SW480 (cell line): ENCODE data around the gene GALNTL6.

Experiments
- DNase-seq: peaks from one replicate; pipeline ENCODE4 v3.0.0-alpha.2; 2016; ENCODE audit warnings: low spot score

Gene GALNTL6

DNA sequence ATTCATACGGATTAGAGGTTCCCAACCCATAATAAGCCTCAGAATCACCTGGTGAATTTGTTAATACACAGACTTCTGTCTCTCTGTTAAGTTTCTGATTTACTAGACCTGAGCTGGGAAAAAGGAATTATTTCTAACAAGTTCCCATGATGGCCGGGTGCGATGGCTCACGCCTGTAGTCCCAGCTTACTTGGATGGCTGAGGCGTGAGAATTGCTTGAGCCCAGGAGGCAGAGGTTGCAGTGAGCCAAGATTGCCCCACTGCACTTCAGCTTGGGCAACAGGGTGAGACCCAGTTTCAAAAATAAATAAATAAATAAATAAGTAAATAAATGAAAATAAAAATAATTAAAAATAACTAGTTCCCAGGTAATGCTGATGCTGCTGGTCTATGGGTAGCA, 412.3 kb downstream of the GALNTL6 start:
- DNase-seq: no peak

DNA sequence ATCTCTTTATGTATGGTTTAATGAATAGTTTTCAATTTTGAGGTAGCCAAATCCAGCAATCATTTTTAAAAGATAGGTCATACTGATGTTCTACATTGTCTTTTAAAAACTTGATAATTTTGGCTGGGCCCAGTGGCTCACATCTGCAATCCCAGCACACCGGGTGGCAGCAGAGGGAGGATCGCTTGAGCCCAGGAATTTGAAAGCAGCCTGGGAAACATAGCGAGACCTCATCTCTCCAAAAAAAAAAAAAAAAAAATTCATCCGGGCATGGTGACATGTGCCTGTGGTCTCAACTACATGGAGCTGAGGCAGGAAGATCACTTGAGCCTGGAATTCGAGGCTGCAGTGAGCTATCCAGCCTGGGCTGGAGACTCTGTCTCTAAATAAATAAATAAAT, 419.8 kb downstream of the GALNTL6 start:
- DNase-seq: no peak

DNA sequence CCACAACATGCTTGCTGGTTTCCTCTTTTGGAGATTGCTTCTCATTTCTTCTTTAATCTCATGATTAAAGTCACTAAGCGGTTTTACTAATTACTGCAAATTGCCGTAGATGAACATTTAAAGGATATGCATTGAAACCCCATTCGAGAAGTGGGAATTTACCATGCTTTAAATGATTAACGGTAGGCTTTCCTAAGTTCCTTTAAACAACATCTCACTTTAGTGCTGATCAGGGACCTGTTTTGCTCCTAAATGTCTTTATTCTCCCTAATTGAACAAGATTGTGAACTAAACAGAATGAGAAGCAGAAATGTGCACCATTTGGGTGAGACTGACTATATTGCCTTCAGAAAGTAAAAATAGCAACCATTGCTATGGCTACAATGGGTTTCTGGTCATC, 430.3 kb downstream of the GALNTL6 start:
- DNase-seq: no peak

DNA sequence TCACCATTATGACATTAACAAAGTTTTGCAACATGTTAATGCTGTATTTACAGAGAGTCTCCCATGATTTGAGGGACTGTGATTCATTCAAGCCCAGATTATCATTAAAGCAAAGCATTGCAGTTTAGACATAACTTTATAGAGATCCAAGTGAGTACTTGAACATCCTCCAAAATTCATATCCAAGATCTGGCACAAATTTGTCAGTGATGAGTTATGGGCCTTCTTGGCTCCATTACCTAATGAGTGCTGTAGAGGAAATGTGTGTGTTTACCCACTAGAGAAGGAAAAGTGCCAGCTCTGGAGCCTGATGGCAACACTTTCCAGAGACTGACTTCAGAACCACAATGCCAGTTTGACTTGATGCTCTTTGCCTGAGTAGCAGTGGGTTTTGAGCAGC, 432.3 kb downstream of the GALNTL6 start:
- no peak for DNase-seq

DNA sequence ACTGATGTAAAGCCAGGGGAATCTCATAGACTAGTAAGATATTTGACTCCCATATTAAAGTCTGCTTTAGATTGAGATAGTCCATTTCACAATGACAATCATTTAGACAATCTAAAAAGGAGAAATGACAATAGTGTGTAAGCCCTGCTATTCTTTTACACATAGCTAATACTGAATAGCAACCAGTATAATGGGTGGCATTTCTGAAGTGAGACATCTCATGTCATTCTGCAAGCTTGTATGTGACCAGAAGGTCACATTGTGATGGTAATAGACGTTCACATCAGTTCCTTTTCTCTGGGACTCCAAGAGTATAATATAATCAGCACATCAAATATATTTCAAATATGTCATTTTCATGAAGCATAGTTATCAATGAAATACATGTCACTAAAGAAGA, 440.2 kb downstream of the GALNTL6 start:
- no peak for DNase-seq

DNA sequence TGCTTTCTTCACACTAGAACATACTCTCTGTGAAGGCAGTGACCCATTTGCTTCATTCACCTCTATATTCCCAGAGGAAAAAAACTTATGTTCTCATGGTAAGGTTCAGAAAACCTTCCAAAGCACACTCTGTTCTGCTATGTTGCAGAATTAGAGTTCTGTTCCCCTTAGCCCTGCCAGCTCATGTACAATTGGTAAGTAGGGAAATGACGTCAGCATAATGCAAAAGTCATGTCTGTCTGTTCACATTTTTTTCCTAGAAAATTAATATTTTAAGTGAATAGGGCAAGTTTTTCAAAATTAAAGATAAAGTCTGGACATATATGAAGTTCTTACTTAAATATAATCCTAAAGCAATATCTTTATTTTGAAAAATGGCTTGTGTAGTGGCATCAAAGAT, 443.6 kb downstream of the GALNTL6 start:
- no peak for DNase-seq

DNA sequence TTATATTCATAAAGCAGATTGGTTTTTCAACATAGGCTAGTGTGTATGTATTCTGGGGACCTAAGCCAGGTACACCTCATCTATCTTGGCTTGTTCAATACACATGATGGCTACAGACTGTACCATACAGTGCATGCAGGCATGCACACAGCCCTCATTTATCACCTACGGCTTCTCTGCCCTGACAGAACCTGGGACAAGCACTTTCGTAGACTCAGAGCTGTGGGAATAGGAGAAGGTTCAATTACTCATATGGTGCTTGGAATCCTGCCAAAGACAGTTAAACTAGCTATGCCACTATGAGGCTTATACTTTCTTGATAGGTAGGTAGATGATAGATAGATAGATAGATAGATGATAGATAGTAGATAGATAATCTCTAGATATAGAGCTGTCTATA, 457.2 kb downstream of the GALNTL6 start:
- no peak for DNase-seq

DNA sequence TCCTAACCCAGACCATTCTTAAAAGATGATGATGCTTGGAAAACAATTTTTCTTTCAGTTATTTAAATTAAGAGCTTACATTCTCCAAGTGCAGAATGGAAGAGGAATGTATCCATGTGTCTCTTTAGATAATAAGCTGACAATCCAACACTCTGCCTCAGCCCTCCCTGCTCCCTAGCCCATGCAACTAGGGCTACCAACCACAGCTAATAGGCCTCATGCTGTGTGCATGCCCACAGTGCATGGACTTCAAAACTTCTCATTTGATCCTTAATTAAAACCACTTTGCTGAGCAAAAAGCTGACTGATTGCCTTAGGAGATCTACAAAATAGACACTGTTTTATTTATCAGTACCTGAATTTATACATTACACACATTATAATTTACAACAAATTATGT, 473.9 kb downstream of the GALNTL6 start:
- DNase-seq: no peak

DNA sequence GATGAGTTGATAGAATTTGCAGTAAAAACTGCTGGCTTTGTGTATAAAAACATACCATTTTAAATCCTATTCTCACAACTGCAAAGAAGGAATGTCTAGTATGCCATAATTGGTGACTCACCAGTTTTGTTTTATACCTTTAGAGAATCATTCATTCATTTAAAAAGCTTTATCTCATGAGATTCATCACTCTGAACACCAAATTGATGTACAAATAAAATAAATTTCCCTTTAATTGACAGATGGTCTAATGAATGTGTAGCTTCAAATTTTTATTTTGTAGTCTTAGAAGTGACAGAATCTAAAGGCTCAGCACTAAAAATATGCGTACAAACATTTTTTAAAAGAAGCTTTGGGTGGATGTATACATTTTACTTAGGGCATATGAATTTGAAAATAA, 492.5 kb downstream of the GALNTL6 start:
- DNase-seq: no peak

DNA sequence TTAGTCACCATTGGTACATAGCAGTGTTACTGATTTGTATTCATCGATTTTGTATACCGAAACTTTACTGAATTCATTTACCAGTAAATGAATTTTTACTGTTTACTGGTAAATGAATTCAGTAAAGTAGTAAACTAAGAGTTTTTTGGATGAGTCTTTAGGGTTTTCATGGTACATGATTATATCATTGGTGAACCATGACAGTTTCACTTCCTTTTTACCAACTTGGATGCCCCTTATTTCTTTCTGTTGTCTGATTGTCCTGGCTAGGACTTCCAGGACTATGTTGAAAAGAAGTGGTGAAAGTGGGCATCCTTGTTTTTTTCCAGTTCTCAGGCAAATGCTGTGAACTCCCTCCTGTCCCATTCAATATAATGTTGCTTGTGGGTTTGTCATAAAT, 494.9 kb downstream of the GALNTL6 start:
- no peak for DNase-seq

DNA sequence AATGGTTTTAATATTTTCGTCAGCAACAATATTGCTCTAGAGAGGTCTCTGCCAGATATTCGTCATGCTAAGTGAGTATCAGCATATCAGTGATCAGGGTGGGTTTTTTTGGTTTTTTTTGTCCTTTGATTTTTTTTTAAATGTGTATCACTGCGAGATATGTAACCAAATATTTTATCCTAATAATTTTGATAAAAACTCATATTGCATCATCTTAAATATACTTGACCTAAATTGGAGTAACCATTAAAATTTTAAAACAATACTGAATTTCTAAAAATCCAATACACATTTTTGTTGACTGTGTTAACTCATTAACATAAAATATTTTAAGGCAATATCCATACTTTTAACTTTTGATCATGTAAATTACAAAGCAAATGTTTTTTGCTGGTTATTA, 498.5 kb downstream of the GALNTL6 start:
- DNase-seq: no peak

DNA sequence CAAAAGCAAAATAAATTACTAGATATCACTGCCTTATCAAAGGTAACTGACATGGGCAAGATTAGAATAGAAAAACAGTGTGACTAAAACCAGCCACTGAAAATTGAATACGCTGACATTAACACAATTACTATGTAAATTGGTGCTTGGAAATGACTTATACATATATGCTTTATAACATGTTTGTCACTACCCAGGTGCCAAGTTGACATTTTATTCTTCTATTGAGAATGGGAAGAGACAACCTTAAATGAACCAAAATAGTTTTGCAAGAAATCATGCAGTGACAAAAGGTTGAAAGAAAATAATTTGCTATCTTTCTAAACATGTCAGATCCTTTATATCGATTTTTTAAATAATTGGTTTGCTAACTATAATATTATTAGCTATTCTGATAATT, 510.1 kb downstream of the GALNTL6 start:
- no peak for DNase-seq

DNA sequence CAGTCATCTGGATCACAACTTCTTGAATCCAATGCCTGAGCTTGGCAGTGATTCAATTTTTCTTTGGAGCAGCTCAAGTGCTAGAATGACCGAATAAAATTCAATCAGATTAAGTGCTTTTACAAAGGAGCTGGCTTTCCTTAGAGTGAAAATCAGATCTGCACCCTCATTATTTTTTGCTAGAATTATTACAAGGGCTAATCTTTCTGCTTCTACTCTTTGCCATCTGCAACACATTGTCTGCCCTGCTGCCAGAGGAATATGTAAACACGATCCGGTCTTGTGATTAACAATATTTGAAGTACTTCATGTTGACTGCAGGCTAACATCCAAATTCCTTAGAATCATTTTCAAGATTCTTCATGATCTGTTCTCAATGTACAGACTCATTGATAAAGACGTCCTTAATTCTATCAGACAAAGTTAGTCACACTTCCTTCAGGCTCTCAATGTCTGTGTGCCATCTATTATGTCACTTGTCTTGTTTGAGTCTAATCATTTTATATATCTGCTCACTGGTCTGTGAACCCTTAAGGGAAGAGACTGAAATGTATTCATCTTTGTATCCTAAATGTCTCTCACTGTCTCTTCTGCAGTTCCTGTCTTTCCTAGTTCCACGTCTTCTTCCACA, 531.2 kb downstream of the GALNTL6 start:
- no peak for DNase-seq

DNA sequence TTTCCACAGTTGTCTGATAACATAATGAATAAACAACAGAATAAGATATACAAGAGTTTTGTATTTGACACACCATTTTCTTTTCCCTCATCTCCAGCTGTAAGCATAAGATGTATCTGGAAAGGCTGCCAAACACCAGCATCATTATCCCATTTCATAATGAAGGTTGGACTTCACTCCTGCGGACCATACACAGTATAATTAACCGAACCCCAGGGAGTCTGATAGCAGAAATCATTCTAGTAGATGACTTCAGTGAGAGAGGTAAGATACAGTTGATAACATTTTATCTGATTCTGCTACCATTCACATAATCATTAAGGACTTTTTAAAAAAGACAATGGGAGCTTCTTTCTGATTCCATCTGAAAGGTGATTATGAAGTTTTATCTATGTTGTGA, 535.2 kb downstream of the GALNTL6 start:
- no peak for DNase-seq

DNA sequence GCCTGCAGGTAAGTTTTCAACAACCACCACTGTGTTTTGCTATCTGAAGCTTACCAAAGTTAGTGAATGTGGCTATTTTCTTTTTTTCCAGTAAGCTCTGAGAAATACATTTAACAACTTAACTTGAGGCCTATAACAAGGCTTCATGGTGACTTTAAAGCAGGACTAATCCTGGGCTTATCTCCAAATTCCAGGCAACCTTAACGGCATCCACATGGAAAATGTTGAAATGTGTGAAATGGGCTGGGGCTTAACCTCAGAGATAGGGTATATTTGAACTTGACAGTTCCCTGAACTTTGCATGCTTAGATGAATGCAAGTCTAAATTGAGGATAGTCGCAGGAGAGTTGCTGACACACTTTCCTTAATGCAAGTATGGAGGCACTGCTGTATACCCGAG, 539.2 kb downstream of the GALNTL6 start:
- DNase-seq: no peak

DNA sequence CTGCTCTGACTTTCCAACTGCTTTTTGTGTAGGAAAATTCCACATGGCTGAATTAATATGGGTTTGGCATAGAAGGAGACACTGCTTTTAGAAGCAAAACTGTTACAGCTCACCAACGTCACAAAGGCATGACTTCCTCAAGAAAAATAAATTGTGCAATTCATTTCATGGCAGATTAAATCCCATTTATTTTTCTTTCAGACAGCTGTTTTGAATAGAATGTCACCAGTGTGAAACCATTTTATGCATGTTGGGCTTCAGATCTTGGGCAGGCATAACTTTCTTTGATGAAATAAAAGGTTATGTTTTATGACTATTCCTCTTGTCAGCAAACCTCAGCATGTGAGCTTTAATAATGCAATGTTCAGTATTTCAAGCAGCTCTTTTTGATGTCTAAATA, 542.8 kb downstream of the GALNTL6 start:
- no peak for DNase-seq

DNA sequence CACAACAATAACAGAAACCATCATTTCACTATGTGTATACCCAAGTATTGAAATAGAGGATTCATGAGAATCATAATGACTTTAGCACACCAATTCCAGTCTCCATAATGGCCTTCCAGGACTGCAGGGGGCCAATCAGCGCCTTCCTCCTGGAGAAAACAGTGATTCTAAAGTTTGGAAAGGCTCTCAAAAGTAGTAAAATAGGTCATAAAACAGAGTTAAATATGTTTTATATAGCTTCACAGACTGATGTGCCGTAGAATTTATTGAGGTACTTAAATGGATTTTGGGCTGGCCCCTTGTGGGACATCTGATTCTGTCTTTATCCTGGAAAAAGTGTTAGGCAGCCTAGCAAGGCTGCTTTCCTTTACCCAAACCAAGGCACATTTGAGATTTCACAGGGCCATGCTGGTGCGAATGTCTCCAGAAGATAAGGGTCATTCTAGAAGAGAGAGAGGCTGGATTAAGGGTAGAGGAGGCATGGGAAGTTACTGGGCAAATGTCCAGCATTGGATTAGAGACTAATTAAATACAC, 543.9 kb downstream of the GALNTL6 start:
- no peak for DNase-seq

DNA sequence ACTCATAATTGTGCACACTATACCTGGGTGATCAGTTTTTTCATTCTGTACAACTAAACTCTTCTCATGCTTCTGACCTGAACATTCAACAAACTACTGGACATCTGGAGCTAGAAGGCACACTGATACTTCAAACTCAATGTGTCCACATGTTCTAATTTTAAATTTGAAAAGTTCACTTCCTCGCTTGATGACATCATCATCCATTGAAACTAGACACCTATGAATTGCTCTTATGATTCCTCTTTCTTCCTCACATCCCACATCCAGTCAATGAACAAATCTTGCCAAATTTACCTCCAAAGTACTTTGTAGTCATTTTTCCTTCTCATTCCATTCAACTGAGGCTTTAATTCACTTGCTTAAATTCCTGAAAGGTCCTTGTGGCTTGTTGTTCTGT, 549.4 kb downstream of the GALNTL6 start:
- DNase-seq: no peak

DNA sequence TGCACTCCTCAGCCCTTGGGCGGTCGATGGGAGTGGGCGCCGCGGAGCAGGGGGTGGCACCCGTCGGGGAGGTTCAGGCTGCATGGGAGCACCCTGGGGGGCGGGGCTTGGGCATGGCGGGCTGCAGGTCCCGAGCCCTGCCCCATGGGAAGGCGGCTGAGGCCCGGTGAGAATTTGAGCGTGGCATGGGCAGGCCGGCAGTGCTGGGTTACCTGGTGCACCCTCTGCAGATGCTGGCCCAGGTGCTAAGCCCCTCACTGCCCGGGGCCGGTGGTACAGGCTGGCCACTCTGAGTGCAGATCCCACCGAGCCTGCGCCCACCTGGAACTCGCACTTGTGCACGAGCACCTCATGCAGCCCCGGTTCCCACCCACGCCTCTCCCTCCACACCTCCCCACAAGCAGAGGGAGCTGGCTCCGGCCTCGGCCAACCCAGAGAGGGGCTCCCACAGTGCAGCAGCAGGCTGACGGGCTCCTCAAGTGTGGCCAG, 556.3 kb downstream of the GALNTL6 start:
- DNase-seq: no peak

DNA sequence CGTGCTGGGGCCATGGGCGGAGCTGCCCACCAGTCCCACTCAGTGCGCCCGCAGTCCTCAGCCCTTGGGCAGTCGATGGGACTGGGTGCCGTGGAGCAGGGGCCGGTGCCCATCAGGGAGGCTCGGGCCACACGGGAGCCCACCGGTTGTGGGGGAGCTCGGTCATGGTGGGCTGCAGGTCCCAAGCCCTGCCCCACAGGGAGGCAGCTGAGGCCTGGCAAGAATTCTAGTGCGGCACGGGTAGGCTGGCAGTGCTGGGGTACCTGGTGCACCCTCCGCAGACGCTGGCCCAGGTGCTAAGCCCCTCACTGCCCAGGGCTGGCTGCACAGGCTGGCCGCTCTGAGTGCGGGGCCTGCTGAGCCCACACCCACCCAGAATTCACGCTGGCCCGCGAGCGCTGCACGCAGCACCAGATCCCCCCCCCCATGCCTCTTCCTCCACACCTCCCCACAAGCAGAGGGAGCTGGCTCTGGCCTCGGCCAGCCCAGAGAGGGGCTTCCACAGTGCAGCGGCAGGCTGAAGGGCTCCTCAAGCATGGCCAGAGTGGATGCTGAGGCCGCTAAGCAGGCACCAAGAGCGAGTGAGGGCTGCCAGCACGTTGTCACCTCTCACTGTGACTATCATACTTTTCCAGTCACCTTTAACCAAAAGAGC, 564.4 kb downstream of the GALNTL6 start:
- no peak for DNase-seq

DNA sequence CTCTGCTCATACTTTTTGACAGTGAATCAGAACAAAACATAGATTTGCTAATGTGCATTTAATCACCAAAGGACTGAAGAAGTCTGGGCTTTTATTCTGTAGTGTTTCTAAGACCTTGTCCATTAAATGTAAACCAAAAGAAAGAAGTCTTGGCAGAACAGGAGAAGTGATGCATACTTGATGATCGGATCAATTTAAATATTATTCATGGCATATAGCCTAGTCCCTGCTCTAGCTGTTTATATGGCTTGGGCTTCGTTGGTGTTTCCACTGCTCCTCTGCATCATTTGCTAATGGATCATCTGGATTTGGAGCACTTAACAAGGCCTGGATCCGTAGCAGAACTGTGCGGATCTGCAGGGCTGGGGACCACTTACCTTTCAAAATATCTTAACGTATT, 566.6 kb downstream of the GALNTL6 start:
- DNase-seq: no peak

DNA sequence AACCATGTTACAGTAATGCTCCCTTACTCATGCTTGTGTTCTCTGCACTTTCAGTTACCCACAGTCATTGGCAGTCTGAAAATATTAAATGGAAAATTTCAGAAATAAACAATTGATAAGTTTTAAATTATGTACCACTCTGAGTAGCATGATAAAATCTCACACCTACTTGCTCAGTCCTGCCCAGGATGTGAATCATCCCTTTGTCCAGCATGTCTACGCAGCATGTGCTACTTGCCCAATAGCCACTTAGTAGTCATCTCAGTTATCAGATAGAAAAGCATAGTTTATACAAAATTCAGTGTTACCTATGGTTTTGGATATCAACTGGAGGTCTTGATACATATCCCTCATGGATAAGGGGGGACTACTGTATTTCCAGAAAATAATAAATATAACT, 577.1 kb downstream of the GALNTL6 start:
- DNase-seq: no peak

DNA sequence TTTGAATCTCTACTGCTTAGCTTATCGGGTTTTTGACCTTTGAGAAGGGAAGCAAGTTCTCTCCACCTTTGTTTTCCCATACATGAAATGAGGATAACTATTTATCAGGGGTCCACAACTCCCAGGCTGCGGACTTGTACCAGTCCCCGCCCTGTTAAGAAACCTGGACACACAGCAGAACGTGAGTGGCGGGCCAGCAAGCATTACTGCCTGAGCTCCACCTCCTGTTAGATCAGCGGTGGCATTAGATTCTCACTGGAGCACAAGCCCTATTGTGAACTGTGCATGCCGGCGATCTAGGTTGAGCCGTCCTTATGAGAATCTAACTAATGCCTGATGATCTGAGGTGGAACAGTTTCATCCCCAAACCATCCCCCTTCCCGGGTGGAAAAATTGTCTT, 579.5 kb downstream of the GALNTL6 start:
- no peak for DNase-seq

DNA sequence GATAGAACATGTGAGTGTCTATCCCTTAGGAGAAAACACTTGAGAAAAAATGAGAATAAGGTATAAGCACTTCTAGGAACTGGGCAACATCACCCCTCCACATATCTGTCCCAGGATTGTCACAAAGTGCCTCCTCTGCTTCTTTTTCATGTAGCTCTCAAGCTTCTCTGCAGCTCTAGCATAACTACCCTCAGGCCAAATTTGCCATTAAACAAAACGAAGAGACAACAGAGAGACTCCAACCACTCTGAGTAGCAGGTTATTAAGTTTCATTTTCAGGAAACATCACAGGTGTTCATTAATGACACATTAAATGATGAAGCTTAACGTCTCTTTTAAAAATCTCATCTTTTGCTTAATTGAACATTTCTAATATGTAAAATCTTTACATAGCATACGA, 580.0 kb downstream of the GALNTL6 start:
- DNase-seq: no peak
